GM06990 (cell line): Measurements from ENCODE around the gene LRRC73.
"Not testable (repeated sequence)": the region's sequence is repeated elsewhere in the genome, so short reads cannot be mapped to it uniquely, and the experiment has no call there.

Experiments used
- DNase-seq: peaks from one replicate; pipeline ENCODE4 v3.0.0-alpha.2; 2011; ENCODE audit not compliant: insufficient read length; ENCODE audit errors: extremely low read depth
- H3K27me3 ChIP-seq: replicated peaks from 2 replicates; pipeline ENCODE4 v1.6.0; 2011; ENCODE audit warnings: low read length; ENCODE audit not compliant: control insufficient read depth, insufficient read depth
- H3K36me3 ChIP-seq: 2 replicates; pipeline ENCODE4 v1.5.1; 2011; ENCODE audit warnings: low read length; ENCODE audit not compliant: control insufficient read depth, insufficient read depth
- H3K4me3 ChIP-seq: replicated peaks from 2 replicates; pipeline ENCODE4 v1.5.1; 2011; ENCODE audit warnings: low read depth, mild to moderate bottlenecking, control low read depth, low read length
- CTCF ChIP-seq: IDR thresholded peaks from 2 replicates; pipeline ENCODE4 v1.5.1; 2011; ENCODE audit warnings: low read length, control low read depth, mild to moderate bottlenecking, inconsistent platforms; ENCODE audit not compliant: insufficient read depth, poor library complexity, severe bottlenecking

Gene LRRC73

GRCh38 chr6:43503443-43503842 is 6.7 kb downstream of the LRRC73 start:
- DNase-seq, result no peak
- H3K27me3 ChIP-seq, result no peaks in the 10 kb centered on the region; the same call in 1 of the 2 replicates
- H3K36me3 ChIP-seq, result peaks cover 37% of the 10 kb centered on the region
- no peak for TF ChIP-seq CTCF
- H3K4me3 ChIP-seq, result no peak overlapping the region

- Histone ChIP-seq H3K27me3 (no peaks in the 10 kb centered on the region), H3K36me3 (peaks cover 37% of the 10 kb centered on the region), H3K4me3 (no peak overlapping the region)
- TF ChIP-seq CTCF, result no peak
- no peak for DNase-seq
Observed at GRCh38 chr6:43502666-43503065, 7.5 kb downstream of the LRRC73 start.

GRCh38 chr6:43500921-43501320 is 9.2 kb downstream of the LRRC73 start:
- DNase-seq, result no peak
- no peak for TF ChIP-seq CTCF
- no peak overlapping the region for H3K4me3 ChIP-seq
- no peaks in the 10 kb centered on the region for H3K27me3 ChIP-seq
- H3K36me3 ChIP-seq, result peaks cover 37% of the 10 kb centered on the region

- DNase-seq, result no peak
- Histone ChIP-seq H3K27me3 (no peaks in the 10 kb centered on the region), H3K4me3 (no peak overlapping the region), H3K36me3 (peaks cover 32% of the 10 kb centered on the region)
- no peak for TF ChIP-seq CTCF
Observed at GRCh38 chr6:43499028-43499815, 10.9 kb downstream of the LRRC73 start.

- peaks cover 28% of the 10 kb centered on the region for H3K36me3 ChIP-seq
- not testable (repeated sequence) for H3K4me3 ChIP-seq, H3K27me3 ChIP-seq, DNase-seq
Observed at GRCh38 chr6:43498291-43498690, 11.9 kb downstream of the LRRC73 start.

- H3K4me3 ChIP-seq, result no peak overlapping the region
- H3K27me3 ChIP-seq, result no peaks in the 10 kb centered on the region
- no peak for DNase-seq
- no peak for TF ChIP-seq CTCF
- peaks cover 25% of the 10 kb centered on the region for H3K36me3 ChIP-seq
Observed at GRCh38 chr6:43497689-43498088, 12.5 kb downstream of the LRRC73 start.
